DMS53 treated with DMSO at 0.1 percent for 48 hours (cell line): ENCODE results near the gene RBP3.

Experiments
- DNase-seq: peaks from one replicate; lab custom pipeline; 2025; ENCODE audit not compliant: unreplicated experiment; lab: John Stamatoyannopoulos, UW

The RBP3 gene

DNA sequence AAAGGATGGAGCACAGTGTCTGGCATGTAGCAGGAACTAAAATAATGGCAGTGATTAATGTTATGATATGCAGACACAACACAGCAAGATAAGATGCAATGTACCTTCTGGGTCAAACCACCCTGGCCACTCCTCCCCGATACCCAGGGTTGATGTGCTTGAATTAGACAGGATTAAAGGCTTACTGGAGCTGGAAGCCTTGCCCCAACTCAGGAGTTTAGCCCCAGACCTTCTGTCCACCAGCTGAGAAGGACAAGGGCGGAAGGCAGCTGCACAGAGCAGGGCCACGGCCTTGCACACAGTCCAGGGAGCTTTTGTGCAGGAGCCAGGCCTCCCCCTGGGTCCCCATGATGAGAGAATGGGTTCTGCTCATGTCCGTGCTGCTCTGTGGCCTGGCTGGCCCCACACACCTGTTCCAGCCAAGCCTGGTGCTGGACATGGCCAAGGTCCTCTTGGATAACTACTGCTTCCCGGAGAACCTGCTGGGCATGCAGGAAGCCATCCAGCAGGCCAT, at the start of gene RBP3:
Gene RBP3 (plus strand): TSS at position 226 of the 514 bp plus-strand sequence. CDS start 122 bp downstream, at position 348.
- DNase-seq, result no peak

DNA sequence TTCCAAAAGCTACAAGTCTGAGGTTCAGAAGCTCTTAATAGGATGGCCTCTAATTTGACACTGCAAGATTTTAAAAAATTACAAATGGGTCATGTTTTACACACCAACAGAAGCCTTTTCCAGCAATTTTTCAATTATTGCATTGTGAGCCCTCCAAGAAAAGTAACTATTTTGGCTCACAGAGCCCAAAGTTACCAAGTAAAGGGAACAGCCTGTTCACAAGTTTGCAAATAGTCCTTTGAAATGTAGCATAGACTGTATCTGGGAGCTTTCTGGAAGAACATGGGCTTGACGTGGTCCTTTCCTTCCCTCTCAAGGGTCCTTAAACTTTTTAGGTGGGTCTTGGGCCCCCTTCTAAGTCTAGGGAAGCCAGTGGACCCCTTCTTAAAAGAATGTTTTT, 49.4 kb upstream of the RBP3 start:
- no peak for DNase-seq

DNA sequence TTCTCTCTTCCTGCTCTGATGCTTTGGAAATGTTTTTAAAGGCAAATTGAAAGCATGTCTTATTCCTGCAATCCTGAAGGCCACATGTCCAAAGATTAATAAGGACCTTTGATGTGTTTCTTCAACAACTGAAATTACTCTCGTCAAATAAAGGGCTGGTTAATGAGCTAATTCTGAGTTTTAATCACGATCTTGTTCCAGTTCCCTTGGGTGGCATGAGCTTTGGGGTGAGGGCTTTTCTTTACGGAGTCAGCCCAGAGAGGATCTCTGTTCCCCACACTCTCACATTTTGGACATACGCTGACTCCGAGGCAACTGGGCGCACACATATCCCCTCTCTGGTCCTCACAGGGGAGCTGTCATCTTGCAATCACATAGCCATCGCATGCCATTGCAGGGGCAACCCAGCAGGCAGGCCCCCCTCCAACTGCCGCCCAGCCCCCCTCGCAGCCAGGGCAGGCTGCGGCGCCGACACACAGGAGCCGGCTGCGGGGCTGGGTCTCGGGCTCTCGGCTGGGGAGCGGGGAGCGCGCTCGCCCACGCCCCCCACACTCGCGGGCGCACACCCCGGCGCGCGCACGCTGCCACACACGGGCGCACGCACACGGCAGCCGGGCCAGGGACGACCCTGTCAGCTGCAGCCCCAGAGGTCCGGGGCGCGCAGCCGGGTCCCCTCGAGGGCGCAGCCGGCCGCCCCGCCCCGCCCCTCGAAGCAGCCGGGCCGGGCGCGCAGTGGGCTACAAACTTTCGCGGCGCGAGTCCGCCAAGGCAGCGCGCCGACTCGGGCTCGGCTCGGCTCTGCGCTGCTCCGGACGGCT, 48.3 kb upstream of the RBP3 start, which contains the start of gene GDF10:
Gene GDF10 (plus strand): TSS at position 587 of the 818 bp plus-strand sequence. CDS start 455 bp downstream, outside the sequence.
- DNase-seq, result no peak

DNA sequence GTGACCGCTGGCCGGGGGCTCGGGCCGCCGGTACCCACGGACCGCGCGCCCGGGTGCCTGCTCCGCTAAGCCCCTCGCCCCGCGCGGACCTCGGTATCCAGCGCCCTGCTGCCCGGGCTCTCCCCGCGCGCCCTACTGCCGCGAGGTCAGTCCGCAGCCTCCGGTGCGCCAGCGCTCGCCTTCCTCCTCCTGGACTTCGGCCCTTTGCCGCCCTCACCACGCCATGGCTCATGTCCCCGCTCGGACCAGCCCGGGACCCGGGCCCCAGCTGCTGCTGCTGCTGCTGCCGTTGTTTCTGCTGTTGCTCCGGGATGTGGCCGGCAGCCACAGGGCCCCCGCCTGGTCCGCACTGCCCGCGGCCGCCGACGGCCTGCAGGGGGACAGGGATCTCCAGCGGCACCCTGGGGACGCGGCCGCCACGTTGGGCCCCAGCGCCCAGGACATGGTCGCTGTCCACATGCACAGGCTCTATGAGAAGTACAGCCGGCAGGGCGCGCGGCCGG, 47.7 kb upstream of the RBP3 start:
- DNase-seq, result no peak

DNA sequence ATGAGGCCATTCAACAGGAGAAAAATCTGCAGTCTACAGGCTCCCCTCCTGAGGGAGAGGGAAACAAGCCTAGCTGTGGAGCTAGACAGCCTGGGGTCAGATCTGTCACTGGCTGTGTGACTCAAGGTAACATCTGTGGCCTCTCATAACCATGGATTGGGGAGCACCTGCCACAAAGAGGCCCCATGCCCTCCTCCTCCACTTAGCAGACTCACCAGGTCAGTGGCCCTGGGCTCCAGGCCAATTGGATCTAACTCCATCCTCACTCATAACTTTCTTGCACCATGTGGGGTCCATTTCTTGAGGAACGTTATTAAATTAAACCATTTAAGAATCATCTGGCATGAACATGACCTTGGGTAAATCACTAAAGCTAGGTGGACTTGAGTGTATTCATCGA, 46.3 kb upstream of the RBP3 start:
- no peak for DNase-seq

DNA sequence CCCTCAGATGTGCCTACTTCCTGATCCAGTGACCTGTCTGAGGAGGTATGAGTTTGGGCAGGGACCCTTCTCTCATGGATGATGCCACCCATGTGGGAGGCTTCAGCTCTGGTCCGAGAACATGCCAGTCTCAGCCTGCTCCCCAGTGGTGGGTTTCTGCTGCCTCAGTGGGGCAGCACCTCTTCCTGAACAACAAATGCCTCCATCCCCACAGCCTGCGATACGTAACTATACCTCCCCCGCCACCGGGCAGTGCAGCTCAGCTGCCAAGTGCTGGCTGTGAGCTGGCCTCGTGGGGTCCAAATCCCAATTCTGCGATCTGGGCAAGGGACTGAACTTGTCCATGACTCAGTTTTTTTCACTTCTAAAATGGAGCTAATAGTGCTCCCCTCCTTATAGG, 45.1 kb upstream of the RBP3 start:
- DNase-seq, result no peak

DNA sequence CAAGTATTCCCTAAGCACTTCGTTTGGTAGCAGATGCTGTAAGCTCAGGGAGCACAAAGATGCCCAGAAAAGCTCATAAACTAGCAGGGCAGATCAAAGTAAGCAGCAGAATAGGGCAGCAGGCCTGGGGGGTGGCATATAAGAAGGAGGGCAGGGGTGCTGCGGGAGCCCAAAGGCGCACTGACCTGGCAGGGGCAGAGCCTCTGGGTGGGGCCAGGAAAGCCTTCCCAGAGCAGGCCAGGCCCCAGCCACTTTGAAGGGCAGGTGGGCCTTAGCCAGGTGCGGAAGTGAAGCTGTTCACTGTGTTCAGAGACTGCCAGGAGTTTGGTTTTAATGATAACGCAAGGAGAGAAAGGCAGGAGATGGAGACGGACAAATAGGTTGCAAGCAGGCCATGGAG, 44.3 kb upstream of the RBP3 start:
- no peak for DNase-seq

DNA sequence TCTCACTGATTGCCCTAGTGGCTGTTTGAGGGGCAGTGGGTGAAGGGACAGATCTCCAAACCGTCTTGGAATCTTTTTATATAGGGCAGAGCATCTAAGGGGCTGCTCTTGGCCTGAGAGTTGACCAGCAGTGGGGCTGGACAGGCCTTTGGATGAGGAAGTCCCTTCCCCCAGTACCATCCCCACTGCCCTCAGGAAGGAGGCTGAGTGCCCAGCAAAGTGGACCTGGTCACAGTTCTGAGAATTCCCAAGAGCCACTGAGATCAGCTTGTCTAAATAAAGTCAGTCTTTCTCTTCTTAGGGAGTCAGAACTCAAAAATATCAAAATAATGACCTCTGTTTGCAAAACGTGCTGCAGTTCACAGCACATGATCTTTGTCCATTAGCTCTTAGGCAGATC, 42.6 kb upstream of the RBP3 start:
- DNase-seq, result no peak

DNA sequence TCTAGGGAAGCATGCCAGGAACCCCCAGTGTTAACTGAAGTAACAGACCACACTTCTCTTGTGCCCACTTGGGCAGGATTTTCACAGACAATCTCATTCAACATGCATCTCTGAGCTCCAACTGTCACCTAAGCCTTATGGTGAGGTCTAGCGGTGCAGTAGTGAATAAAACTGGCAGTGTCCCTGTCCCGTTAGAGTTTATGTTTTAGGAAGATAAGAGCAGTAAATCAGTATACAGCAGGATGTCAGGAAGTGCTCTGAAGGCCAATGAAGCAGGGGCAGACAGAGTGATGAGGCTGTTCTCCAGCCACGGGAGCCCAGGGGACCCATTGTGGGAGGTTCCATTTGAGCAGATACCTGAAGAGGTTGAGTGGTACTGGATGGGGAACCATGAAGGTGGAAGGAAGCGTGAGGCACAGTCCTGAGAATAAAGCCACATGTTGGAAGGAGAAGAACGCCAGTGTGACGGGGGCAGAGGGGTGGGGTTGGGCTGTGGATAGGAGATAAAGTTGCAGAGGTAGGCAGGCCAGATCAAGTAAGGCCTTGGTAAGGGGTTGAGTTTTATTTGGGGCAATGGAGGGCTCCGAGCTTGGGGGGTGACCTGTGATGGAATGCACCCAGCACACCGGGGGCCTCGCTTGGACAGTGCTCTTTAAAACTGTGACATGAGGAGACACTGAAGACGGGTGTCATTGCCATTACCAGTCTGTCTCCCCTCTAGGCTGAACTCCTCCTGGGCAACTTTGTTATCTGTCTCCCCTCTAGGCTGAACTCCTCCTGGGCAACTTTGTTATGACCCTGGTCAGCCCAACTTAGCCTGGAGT, 41.6 kb upstream of the RBP3 start:
- no peak for DNase-seq

DNA sequence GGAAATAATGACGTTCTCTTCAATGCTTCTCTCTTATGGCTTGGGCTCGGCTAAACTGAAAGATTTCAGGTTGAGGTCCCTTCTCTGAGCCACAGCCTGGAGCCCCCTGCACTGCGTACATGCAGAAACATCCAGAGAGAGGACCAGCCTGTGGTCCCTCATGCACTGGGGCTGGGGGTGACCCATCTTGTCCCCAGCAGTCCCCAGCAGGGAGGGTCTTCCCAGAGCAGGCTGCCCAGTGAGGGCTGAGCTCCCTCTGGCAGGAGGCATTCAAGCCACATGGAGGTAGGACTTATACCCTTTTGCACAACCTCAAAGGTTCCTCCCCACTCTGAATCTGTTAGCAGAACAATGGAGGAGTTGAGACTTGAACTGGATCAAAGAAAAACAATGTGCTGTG, 40.8 kb upstream of the RBP3 start:
- no peak for DNase-seq

DNA sequence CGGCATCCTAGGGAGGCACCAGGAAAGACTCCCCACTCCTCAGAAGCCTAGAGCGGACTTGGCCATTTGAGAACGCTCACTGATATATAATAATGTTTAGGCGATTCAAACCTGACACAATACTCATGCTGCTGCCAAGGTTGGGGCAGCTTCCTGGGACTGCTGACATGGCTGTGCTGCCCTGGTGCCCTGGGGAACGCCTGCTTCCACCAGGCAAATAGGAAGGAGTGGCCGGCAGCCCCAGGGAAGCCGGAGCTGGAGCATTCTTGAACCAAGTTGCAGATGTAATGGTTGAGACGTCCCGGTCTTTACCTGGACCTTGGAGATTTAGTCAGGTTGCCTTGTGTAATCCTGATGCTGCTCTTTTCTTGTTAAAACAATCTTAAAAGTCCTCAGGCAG, 39.4 kb upstream of the RBP3 start:
- no peak for DNase-seq

DNA sequence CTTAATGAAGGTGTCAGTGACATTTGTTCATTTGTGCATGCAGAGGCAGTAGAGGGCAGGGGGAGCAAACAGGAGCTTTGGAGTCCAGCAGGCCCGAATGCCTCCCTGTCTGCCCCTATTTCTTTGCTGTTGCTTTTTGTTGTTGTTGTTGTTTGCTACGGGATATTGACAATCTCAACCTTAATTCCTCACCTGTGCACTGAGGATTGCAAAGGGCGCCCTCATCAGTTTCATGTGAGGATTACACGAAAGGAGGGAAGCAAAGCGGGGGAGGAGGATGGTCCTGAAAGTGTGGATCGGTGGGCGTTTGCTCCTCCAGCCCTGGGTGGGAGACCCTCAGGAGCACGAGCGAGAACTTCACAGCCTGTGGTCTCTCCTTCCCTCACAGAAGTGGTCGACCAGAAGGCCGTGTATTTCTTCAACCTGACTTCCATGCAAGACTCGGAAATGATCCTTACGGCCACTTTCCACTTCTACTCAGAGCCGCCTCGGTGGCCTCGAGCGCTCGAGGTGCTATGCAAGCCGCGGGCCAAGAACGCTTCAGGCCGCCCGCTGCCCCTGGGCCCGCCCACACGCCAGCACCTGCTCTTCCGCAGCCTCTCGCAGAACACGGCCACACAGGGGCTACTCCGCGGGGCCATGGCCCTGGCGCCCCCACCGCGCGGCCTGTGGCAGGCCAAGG, 38.6 kb upstream of the RBP3 start:
- DNase-seq, result no peak

DNA sequence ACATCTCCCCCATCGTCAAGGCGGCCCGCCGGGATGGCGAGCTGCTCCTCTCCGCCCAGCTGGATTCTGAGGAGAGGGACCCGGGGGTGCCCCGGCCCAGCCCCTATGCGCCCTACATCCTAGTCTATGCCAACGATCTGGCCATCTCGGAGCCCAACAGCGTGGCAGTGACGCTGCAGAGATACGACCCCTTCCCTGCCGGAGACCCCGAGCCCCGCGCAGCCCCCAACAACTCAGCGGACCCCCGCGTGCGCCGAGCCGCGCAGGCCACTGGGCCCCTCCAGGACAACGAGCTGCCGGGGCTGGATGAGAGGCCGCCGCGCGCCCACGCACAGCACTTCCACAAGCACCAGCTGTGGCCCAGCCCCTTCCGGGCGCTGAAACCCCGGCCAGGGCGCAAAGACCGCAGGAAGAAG, 38.1 kb upstream of the RBP3 start:
- DNase-seq, result no peak

DNA sequence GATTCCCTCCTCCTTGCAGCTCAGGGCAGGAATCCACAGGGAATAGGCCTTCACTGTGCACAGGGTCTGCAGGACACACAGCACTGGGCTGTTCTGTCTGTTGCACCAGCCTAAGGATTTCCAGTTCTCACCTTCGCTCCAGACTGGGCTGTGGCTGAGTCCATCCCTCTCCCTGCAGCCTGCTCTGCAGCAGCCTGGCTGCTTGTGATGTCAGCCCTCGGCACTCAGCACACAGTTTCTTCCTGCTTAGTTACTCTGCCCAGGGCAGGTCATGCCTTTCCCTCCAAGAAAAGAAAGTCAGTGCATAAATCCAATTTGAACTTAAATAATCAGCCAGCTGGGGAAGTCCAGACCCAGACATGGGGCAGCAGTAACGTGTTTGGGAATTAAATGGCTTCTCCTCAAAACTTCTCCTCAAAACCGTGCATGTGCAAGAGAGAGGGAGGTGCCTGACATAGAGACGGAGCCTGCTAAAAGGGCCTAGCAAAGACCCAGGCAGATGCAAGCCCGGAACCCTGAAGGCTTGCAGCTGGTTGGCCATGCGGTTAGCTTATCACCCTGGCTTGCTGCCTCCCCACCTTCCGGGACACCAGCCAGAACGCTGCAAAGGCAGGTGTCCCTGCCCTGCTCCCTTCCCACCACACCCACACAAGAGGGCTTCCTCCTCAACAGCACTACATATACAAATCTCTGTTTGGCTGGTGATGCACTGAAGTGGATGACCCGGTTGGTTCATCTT, 36.8 kb upstream of the RBP3 start:
- DNase-seq, result peak; percentile 56

DNA sequence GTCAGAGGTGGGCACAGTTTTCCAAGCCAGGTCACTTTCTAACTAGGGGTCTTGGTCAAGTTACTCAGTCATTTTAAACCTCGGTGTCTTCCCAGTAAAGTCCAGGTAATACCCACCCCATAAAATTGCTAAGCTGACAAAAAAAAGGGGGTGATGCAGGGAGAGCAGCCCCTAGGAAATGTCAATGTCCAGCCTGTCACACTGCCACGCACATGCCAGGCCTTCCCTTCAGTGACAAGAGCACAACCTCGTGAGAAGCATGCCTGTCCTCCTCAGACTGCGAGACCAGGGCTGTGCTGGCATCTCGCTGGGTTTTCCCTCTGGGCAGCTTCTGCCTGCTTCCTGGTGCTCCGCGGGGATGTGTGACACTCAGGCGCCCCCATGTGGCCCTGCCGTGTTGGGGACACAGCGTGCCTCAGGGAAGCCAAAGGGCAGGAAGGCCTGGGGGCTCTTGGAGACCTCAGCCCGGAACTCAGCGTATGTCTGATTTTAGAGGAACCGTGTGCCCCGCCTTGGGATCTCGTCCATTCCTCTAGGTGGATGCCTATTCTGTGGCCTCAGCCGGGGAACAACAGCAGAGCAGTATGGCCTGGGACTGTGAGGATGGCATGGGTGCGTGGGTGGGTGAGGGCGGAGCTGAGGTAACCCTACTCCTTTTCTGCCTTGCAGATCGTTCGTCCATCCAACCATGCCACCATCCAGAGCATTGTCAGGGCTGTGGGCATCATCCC, 36.1 kb upstream of the RBP3 start:
- peak; percentile 73 for DNase-seq

DNA sequence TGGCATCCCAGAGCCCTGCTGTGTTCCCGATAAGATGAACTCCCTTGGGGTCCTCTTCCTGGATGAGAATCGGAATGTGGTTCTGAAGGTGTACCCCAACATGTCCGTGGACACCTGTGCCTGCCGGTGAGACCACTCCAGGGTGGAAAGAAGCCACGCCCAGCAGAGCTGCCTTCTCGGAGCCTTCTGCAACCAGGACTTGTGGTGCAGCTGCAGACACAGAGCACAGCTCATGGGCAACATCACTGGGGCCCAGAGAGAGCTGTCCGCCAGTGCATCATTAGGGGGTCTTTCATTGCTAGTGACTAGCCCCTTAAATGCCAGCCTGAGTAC, 35.5 kb upstream of the RBP3 start:
- no peak for DNase-seq

DNA sequence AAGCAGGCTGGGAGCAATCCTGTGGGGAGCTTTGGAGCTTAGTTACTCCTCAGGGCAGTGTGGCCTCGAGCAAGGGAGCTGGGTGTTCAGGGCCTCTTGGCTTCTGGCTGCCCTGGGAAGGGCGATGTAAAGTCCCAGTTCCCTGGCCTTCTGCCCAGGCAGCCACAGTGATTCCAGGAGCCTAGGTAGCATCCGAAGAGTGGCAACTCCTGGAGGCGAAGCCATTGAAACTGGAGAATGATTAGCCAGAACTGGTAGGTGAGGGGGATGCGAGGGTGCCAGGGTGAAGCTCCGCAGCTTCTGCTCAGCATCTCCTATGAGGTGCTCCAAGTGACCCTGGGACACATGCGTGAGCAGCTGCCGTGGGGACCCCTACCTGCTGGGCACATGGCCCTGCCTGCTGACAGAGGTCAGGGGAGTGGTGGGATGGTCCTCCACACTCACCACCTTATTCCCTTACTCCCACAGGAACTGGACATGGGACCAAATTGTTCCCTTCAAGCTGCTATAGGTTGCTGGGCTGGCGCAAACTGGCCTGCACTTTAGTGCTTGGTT, 33.7 kb upstream of the RBP3 start:
- no peak for DNase-seq

DNA sequence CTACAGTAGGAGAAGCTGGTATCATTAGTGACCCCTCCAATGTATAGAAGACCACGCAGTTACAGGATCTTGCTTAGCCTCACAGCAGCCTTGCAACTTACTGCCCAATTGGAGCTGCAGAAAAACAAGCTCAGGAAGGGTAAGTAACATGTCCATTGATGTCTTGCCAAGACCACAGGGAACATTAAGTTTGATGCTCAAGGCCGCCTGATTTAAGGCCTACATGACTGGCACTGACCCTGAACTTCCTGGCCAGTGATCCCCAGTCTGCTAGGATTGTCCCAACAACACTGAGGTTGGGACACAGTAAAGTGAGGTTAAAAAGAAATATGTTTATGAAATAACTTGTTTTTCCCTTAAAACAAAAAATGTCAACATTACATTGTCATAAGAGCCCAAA, 32.7 kb upstream of the RBP3 start:
- DNase-seq, result no peak

DNA sequence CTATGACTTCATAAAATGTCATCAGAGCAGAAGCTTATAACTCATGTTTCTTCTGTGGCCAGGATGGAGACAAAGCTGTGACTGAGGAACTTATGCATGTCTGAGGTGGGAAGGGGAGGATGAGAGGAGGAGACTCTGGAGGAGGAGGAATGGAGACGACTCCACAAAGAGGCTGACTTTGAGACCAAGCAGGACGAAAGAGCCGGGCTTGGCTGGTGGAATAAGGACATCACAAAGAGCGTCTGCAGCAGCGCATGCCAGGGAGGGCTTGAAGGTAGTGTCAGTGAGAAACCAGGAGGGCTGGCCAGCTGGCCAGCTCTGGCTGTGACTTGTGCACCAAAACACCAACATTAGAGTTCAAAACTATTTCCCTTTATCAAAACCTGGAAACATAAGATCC, 32.0 kb upstream of the RBP3 start:
- DNase-seq, result no peak

DNA sequence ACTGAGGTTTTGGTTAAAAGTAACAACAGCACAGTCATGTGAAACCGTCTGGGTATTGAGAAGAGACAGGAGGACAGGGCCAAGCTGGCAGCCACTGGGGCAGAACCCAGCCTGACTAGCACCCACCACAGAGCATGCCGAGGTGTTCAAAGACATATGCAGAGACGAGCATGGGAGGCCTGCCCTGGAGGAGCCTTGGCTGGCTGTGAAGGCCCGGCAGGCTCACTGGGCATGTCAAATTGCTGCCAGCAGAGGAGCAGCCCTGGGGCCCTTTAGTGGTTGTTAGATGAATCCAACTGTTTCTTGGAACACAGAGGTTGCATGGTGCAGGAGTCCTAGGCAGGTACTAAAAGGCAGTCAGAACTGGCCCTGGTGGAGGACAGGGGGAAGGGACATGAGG, 30.9 kb upstream of the RBP3 start:
- no peak for DNase-seq
